Epidermal melanocyte (primary cell): Measurements from ENCODE around the gene SCML2.
"Not testable (repeated sequence)": the region's sequence is repeated elsewhere in the genome, so short reads cannot be mapped to it uniquely, and the experiment has no call there.

Experiments
- DNase-seq: peaks from one replicate; pipeline ENCODE4 v3.0.0; 2011; ENCODE audit warnings: low spot score; ENCODE audit not compliant: insufficient read length

Gene SCML2

DNA sequence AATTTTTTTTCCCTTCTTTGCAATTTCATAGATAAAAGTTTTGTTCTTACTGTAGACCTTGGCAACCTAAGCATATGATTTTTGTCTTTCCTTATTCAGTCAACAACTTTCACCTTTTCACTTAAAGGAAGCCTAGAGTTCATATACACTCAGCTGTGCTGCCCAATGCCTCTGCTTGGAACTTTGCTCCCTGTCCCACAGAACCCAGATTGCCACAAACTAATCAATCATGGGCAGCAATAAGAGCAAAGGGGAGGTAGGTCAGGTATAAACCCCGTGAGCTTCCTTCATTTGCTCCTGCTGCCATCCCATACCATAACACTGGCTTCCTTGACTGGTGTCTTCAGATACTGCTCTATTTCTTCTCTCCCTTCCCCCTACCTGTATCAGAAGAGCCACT is 82.8 kb downstream of the SCML2 start:
- DNase-seq: no peak

DNA sequence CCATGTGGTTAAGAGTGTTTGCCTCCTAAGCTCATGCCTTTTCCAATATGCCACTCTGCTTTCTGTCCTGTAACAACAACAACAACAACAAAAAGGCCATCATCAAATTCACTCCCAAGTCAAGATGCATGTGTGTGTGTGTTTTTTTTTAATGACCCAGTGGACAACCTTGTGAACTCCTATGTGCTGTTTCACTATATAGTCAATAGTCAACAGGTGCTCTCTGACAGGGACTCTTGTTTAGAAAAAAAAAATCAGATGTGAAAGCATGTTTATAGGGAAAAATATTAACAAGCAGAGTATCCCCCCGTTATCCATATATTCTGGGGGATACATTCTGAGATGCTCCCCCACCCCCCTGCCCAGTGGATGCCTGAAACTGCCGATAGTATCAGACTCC is 83.2 kb downstream of the SCML2 start:
- no peak for DNase-seq

DNA sequence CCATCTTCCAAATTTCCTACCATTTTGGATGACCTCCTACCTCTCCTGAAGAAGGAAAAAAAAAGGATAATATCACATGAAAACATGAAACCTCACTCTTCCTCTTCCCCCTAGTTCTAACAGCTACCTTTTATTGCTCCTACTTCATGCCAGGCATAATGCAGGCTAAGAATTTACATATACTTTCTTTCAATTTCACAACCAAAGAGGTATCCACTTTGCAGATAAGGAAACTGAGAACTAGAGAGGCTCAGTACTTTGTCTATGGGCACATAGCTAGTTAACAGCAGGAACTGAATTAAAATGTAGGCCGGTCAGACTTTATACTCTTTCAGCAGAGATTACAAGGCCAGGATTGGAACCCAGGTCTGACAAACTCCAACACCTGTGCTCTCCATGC is 99.4 kb downstream of the SCML2 start:
- no peak for DNase-seq

DNA sequence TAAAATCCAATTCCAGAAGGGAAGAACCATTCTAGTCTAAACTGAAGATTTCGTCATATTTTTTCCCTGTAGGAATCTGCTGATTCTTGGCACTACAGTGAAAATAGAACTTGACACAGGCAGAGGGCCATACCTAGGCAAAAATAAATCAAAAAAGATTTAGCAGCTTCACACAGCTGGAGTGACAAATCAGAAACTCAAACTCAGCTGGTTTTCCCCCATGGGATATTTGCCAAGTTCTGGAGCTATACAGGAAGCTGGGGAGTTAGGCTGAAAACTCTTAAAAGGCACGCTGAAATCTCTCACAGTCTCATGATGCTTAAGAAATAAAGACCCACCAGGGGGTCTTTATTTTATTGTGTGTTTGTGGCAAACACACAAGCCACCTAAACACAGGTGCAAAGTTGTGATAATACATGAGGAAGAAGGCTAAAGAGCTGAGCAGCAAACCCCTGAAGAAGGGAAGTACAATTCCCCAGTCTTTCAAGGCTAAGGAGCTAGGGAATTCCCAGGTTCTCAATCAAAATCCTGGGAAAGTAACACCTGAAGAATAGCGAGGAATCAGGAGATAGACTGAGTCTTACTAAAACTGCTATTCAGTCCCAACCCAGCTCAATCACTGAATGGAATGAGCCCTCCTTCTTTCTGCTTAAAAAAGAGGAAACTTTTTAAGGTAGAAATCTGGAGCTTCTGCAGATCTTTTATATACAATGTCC is 101.7 kb downstream of the SCML2 start:
- DNase-seq: no peak

DNA sequence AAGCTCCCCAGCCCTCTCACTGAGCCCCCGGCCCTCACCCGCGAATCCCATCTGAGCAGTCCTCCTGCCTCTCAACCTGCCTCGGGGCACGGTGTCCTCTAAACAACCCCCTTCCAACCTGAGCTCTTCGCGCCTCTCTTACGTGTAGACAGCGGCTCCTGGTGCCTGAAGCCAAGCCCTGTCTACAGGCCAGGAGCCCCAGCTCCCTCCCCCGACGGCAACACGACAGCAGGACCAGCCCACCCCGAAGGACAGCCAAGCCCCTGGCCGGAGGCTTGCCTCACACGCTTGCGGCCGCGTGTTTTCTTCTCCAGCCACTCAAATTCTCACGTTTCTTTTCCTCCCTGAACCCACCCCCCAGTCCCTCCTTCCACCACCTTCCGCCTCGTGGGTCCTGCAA is 124.8 kb downstream of the SCML2 start:
- not testable (repeated sequence) for DNase-seq

DNA sequence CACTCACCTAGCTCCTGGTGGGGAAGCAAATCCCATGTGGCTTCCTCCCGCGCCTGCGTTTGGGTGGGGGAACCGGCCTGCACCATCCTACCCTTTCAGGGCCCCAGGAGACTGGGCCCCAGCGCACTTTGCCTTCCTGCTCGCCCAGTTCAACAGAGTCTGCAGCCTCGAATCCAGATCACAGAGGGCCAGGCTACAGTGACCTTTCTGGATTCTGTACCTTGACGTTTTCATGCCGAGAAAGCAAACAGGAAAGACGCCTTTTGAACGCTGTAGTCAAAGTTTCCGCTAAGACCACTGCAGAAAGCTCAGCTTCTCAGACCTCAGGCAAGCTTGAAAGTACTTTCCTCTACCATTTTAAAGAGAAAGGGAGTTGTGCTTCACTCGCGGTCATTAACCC is 126.4 kb downstream of the SCML2 start:
- DNase-seq: no peak

DNA sequence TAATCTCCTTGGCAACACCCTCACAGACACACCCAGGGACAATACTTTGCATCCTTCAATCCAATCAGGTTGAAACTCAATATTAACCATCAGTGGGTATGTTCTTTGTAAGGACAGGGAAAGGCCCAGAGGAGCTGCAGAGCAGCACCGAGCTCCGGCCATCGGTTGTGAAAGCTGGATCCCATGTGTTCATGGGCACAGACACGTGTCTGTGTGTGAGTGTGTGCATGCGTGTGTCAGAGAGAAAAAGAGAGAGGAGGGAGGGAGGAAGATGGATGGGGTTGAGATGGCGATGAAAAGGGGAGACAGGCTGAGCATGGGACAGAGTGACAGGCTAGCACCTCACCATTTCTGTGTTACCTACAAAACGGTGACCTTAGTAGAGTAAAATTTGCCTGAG is 127.0 kb downstream of the SCML2 start:
- DNase-seq: no peak

DNA sequence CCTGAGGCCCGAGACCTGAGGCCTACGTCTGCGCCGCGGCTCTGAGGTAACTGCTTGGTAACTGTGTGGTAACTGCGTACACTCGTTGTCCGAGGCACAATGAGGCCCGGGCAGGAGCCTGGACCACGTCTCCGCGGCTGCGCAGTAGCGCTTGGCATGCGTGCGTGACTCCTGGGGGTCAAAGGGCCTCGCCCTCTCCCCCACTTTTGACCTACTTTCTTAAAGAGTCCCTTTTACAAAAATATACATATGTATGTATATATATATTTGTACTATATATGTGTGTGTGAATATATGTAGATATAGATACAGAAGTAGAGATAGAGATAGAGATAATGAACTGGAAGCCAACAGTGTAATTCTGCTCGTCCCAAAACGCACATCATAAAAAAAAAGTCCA is 133.7 kb downstream of the SCML2 start, which contains the start of gene BEND2:
BEND2 (minus strand) TSS at position 101 of the 400 bp plus-strand sequence. CDS start 136 bp downstream, outside the sequence.
- DNase-seq: no peak

DNA sequence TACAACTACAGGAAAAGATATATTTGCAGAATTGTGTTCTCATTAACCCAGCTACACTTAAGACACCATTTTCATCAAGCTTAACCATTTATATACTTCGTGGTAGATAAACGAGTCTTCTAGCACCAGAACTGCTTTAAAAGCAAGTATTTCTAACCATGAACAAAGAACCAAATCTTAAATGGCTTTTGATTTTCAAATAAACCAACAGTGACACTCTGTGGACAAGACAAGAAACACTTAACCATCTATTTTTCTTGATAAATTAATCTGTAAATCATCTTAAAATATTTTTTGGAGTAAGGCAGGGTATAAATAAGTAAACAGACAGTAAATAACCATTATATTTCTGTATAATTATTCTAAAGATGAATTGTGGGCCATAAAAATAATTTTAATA is 144.0 kb downstream of the SCML2 start:
- DNase-seq: no peak

DNA sequence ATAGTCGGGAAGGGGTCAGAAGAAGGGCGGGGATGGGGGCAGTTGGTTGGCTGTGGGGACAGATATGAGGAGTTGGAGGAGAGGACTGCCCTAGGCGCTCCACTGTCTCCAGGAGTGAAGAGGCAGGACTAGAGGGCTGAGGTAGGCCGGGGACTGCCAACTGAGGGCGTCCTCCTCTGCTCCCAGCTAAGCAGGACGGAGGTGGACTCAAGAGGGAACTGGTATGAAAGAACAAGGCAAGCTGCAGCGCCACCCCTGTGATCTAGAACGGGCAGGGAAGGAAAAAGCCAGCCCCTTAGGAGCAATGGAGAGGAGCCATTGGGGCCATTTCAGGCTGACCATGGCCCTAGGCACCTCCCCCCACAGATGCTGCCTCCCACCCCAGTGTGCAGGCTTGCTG is 147.8 kb downstream of the SCML2 start:
- DNase-seq: no peak

DNA sequence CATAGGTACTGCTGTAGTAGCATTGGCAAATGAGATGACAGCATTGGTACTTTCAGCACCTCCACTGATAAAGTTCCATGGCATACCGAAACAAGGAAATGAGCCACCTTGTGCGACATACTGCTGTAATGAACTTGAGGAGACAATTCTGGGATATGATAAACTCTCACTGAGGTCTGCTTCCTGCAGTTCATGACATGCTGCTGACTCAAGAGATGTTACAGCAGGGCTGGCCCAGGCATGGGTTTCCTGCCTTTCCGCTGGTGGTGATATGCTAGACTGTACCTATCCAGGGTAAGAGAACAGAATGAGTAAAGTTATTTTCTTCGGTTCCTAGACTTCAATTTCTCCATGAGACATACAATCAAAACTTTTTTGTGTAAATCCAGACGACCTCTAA is 150.9 kb downstream of the SCML2 start:
- DNase-seq: no peak

DNA sequence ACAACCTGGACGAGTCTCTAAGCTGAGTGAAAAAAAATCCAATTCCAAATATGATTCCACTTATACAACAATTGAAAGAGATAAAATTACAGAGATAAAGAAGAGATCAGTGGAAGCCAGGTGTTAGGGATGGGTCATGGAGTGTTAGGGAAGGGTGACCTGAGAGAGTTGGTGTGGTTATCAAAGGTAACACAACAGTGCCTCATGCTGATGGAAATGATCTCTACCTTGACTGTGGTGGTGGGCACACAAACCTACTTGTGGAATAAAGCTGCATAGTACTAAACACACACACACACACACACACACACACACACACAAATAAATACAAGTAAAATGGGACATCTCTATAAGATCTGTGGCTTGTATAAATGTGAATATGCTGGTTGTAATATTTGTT is 159.8 kb downstream of the SCML2 start:
- no peak for DNase-seq
